ENCODE results near the gene NCOR1.
"Not testable (repeated sequence)": the region's sequence is repeated elsewhere in the genome, so short reads cannot be mapped to it uniquely, and the experiment has no call there.

Gene NCOR1

GRCh38 chr17:16215273-16215964, at the start of gene NCOR1:
NCOR1 (minus strand) TSS chr17:16215534; CDS start chr17:16194569, 20,965 bp downstream.
- peak; percentile 87 for DNase-seq

GRCh38 chr17:16262201-16262600, 46.9 kb upstream of the NCOR1 start:
- no peak for DNase-seq

GRCh38 chr17:16261049-16261448, 45.7 kb upstream of the NCOR1 start:
- no peak for DNase-seq

GRCh38 chr17:16259926-16260325, 44.6 kb upstream of the NCOR1 start:
- DNase-seq: no peak

GRCh38 chr17:16258901-16259300, 43.6 kb upstream of the NCOR1 start:
- DNase-seq: no peak

GRCh38 chr17:16255481-16255921, 40.2 kb upstream of the NCOR1 start:
- no peak for DNase-seq

GRCh38 chr17:16254773-16255400, 39.6 kb upstream of the NCOR1 start:
- no peak for DNase-seq

- DNase-seq: no peak
Observed at GRCh38 chr17:16251556-16251955, 36.2 kb upstream of the NCOR1 start.

- DNase-seq: no peak
Observed at GRCh38 chr17:16251043-16251442, 35.7 kb upstream of the NCOR1 start.

- no peak for DNase-seq
Observed at GRCh38 chr17:16250635-16251034, 35.3 kb upstream of the NCOR1 start.

- DNase-seq: no peak
Observed at GRCh38 chr17:16247586-16247984, 32.3 kb upstream of the NCOR1 start.

- no peak for DNase-seq
Observed at GRCh38 chr17:16243801-16244567, 28.6 kb upstream of the NCOR1 start.

- no peak for DNase-seq
Observed at GRCh38 chr17:16243385-16243784, 28.1 kb upstream of the NCOR1 start.

GRCh38 chr17:16241906-16242399, 26.6 kb upstream of the NCOR1 start:
- DNase-seq: no peak

- no peak for DNase-seq
Observed at GRCh38 chr17:16239931-16240330, 24.6 kb upstream of the NCOR1 start.

- no peak for DNase-seq
Observed at GRCh38 chr17:16232391-16232790, 17.1 kb upstream of the NCOR1 start.

GRCh38 chr17:16229912-16230561, 14.7 kb upstream of the NCOR1 start:
- not testable (repeated sequence) for DNase-seq

GRCh38 chr17:16222406-16222805, 7.1 kb upstream of the NCOR1 start:
- DNase-seq: no peak

- peak; percentile 85 to 89 for DNase-seq
Observed at GRCh38 chr17:16217002-16217635, 1.8 kb upstream of the NCOR1 start, which contains the start of gene PIGL. PIGL (plus strand) TSS chr17:16217210; CDS start chr17:16217227, 17 bp downstream.

- not testable (repeated sequence) for DNase-seq
Observed at GRCh38 chr17:16216341-16217001, 1.1 kb upstream of the NCOR1 start.

- DNase-seq: peak in 1 of 2 donors; percentile 23
Observed at GRCh38 chr17:16215965-16216316, 607 bp upstream of the NCOR1 start.

GRCh38 chr17:16215002-16215272, 397 bp downstream of the NCOR1 start:
- peak; percentile 19 to 28 for DNase-seq
